HG03064 (cell line): ENCODE data around the gene SBK1.
"Not testable (repeated sequence)": the region's sequence is repeated elsewhere in the genome, so short reads cannot be mapped to it uniquely, and the experiment has no call there.

ENCODE experiments used
- ATAC-seq: cut with Tn5 transposase; IDR thresholded peaks from one replicate; pipeline ENCODE4 v1.9.1; 2021; ENCODE audit warnings: low read depth; ENCODE audit not compliant: unreplicated experiment

The SBK1 gene

DNA sequence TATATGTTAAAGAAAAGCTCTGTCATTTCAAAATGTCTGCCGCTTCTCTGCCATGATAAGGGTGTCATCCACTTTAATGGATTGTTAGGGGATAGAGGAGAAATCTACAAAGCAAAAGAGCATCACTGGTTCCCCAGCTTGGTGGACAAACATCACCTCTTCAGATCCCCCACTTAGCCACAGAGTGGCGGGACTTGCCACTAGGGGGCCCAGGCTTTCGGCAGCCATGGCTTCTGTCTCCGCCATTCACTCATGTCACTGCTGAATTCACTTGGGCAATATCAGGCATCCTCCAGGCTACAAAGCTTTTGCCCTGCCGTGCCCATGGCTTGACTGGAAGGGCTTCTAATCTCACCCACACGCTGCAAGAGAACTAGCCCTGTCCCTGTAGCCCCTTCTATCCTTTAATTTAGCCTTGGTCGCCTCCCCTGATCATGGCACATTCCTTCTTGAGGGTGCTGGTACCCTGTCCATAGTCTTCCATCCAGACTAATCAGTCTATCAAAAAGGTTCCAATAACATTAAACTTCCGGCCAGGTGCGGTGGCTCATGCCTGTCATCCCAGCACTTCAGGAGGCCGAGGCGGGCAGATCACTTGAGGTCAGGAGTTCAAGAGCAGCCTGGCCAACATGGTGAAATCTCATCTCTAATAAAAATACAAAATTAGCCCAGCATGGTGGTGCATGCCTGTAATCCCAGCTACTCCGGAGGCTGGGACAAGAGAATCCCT is 34.7 kb downstream of the SBK1 start:
- ATAC-seq: no peak

DNA sequence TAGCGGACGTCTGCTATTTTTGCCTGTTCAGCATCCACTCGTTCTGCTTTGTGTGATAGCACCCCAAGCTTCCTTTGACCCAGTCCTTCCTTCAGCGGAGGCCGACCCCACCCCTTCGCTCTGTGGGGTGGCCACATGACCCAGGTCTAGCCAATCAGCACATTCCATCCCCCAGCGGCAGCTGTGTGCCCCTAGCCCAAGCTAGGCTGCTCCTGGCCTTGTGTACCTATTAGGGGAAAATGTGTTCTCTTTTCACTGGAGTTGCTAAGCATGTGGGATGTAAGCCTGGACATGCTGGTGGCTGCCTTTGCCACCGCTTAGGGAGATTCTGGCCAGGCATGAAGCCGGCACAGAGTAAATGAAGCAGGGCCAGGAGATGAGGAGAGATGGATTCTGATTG is 37.9 kb downstream of the SBK1 start:
- not testable (repeated sequence) for ATAC-seq

DNA sequence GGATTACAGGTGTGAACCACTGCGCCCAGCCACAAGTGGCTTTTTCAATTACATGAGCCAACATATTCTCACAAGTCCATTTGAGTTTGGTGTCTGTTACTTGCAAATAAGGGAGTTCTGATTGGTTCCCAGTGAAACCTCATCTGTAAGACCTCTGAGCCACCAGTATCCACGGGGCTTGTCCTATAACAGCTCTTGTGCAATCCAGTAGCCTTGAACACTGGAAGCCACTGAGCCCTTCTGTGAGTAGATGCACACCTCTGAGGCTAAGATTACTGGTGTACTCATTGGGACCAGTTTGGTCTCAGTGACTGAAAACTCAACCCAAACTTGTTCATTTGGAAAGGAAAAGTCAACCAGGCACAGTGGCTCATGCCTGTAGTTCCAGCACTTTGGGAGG is 38.7 kb downstream of the SBK1 start:
- not testable (repeated sequence) for ATAC-seq

DNA sequence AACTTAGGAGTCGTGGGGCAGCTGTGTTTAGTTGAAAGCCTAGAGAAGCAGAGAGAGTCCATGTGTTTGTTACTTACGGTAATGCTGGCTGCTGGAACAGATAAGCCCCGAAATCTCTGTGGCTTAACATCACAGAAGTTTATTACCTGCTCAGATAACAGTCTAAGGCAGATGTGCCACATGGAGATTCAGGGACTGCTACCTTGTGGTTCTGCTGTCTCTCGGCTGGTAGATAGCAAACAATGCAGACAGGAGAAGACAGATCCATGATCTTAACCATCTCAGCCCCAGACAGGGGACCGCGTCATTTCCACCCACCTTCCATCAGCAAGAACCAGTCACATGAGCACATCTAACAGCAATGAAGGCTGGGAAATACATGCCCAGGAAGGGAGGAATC is 40.3 kb downstream of the SBK1 start:
- ATAC-seq: not testable (repeated sequence)

DNA sequence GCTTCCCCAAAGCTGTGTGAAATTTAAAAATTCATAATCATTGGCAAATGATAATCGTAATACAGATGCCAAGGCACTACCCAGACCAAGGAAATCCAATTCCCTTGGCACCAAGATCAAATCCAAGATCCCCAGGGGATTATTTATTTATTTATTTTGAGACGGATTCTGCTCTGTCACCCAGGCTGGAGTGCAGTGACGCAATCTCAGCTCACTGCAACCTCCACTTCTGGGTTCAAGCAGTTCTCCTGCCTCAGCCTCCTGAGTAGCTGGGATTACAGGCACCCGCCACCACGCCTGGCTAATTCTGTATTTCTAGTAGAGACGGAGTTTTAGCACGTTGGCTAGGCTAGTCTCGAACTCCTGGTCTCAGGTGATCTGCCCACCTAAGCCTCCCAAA is 43.4 kb downstream of the SBK1 start:
- ATAC-seq: not testable (repeated sequence)

DNA sequence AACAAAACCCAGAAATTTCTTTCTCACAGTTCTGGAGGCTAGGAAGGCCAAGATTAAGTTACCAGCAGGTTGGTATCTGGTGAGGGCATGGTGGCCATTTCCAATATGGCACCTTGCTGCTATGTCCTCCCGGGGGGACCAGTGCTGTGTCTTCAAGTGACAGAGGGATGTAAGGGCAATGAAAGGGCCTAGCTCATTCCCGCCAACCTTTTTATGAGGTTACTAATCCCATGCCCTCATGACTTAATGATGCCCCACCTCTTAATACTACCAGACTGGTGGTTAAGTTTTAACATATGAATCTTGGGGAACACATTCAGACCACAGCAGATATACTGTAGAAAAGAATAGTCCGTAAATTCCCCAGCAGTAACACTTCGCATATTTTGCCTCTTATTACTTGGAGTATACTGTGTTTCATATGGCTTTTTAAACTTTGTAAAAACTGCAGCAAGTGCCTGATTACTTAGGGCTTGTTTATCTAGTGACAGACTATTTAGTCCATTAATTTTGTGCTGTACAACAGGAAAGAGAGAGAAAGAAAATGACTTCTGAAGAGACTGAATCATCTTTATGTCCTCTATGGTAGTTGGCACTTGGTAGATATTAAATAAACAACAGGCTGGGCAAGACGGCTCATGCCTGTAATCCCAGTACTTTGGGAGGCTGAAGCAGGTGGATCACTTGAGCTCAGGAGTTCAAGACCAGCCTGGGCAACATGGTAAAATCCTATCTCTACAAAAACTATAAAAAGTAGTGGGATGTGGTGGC is 44.8 kb downstream of the SBK1 start:
- not testable (repeated sequence) for ATAC-seq

DNA sequence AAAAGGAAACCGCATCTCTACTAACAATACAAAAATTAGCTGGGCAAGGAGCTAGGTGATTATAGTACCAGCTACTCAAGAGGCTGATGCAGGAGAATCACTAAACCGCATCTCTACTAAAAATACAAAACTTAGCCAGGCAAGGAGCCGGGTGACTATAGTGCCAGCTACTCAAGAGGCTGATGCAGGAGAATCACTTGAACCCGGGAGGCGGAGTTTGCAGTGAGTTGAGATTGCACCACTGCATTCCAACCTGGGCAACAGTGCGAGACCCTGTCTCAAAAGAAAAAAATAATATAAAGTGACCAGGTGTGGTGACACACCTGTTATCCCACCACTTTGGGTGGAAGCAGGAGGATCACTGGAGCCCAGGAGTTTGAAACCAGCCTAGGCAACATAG is 45.9 kb downstream of the SBK1 start:
- not testable (repeated sequence) for ATAC-seq

DNA sequence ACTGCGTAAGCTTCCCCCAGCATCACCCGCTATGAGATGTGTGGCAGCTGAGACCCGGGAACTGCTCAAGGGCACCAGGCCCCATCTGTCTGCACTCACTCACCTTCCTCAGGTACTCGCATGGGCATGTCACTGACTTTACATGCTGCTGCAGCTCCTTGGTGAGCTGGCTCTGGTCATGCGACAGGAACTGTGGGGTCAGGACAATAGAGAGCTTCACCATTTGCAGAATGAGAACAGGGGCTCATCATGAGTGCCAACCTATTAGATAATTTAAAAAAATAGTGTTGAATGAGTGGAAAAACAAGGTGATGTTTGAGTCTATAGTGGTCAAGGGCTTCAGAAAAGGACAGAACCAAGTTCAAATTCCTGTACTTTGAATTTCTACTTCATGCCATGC is 70.3 kb downstream of the SBK1 start:
- not testable (repeated sequence) for ATAC-seq

DNA sequence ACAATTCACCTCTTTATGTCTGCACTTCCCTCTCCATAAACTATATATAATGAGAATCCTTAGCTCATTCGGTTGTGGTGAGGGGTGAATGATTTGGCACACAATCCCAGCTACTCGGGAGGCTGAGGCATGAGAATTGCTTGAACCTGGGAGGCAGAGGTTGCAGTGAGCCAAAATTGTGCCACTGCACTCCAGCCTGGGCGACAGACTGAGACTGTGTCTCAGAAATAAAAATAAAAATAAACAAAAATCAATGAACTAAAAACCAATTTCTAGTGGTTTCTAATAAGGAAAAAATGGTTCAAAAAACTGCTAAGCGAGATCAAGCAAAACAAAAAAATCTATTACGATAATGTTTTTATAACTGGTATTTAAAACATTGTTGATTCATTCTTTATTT is 71.1 kb downstream of the SBK1 start, which contains the start of gene NPIPB6:
Gene NPIPB6 (minus strand): TSS at position 101 of the 400 bp plus-strand sequence. CDS start 686 bp downstream, outside the sequence.
- ATAC-seq: not testable (repeated sequence)

DNA sequence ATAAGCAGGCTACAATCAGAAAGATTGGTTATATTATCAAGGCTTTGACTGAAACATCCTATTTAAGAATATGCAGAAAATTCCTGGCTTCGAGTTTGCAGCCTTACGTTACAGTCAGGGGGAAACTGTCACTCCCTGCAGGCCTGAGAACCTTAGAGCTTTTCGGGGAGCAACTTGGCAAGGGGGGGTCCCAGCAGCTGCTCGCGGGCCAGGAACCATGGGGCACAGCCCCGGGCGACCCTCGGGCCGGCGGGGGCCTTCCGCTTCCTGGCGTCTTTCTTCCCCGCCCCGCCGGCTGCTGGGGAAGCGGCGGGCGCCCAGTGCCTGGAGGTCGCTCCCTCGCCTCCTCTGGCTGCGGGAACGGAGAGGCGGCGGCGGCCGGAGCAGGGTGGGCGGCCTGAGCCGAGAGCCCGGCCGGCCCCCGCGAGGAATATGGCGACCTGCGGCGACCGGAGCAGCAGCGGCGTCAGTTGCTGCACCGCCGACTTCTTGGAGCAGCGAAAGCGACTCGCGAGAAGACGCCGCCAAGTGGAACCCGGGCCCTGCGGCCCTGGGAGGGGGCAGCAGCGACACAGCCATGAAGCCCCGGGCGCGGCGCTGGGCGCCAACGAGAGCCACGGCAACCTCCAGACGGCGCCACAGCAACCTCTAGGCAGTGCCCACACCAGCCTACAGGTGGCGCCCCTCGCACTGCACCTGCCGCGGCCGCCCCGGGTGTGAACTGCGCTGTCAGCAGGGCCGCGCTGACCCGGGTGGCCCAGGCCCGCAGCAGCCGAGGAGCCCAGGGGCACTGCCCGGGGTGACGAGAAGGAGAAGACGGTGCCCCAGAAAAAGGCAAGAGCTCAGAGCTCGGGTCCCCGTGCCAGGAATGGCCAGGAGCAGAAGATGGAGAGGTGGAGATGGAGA is 72.2 kb downstream of the SBK1 start:
- peak; percentile 78 for ATAC-seq

DNA sequence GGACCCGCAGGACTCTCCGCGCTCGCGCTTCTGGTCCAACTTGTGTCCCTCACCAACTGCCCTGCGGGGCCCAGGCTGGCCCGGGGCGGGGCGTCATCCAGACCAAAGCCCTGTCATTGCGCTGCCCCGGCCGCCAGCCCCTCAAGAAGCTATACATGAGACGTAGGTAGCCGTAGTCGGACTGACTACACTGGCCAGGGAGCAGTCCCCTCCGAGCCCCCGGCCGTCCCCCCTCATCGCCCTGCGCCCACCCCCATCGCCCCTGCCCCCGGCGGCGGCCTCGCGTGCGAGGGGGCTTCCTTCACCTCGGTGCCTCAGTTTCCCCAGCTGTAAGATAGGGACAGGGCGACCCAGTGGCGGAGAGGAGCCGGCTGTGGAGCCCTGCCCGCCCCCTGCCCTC is 75.6 kb downstream of the SBK1 start:
- ATAC-seq: not testable (repeated sequence)
